Activated naive CD4-positive, alpha-beta T cell treated with anti-CD3 and anti-CD28 coated beads, Interleukin-2, amount 50 U/mL, for 24 hours (primary cell): ENCODE data around the gene ST7L.
"Not testable (repeated sequence)": the region's sequence is repeated elsewhere in the genome, so short reads cannot be mapped to it uniquely, and the experiment has no call there.

ENCODE experiments used
- H3K27ac Mint-ChIP-seq: one replicate; pipeline ENCODE4 v1.8.0; 2021; ENCODE audit warnings: mild to moderate bottlenecking, mixed read lengths
- H3K27me3 Mint-ChIP-seq: one replicate; pipeline ENCODE4 v1.8.0; 2021; ENCODE audit warnings: mixed read lengths
- H3K36me3 Mint-ChIP-seq: one replicate; pipeline ENCODE4 v1.8.0; 2021; ENCODE audit warnings: mixed read lengths
- H3K4me1 Mint-ChIP-seq: one replicate; pipeline ENCODE4 v1.8.0; 2021; ENCODE audit warnings: mixed read lengths
- H3K4me3 Mint-ChIP-seq: one replicate; pipeline ENCODE4 v1.8.0; 2021; ENCODE audit warnings: mild to moderate bottlenecking, mixed read lengths
- H3K9me3 Mint-ChIP-seq: one replicate; pipeline ENCODE4 v1.8.0; 2021; ENCODE audit warnings: mixed read lengths

The ST7L gene, protein sequence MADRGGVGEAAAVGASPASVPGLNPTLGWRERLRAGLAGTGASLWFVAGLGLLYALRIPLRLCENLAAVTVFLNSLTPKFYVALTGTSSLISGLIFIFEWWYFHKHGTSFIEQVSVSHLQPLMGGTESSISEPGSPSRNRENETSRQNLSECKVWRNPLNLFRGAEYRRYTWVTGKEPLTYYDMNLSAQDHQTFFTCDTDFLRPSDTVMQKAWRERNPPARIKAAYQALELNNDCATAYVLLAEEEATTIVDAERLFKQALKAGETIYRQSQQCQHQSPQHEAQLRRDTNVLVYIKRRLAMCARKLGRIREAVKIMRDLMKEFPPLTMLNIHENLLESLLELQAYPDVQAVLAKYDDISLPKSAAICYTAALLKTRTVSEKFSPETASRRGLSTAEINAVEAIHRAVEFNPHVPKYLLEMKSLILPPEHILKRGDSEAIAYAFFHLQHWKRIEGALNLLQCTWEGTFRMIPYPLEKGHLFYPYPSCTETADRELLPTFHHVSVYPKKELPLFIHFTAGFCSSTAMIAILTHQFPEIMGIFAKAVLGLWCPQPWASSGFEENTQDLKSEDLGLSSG

DNA sequence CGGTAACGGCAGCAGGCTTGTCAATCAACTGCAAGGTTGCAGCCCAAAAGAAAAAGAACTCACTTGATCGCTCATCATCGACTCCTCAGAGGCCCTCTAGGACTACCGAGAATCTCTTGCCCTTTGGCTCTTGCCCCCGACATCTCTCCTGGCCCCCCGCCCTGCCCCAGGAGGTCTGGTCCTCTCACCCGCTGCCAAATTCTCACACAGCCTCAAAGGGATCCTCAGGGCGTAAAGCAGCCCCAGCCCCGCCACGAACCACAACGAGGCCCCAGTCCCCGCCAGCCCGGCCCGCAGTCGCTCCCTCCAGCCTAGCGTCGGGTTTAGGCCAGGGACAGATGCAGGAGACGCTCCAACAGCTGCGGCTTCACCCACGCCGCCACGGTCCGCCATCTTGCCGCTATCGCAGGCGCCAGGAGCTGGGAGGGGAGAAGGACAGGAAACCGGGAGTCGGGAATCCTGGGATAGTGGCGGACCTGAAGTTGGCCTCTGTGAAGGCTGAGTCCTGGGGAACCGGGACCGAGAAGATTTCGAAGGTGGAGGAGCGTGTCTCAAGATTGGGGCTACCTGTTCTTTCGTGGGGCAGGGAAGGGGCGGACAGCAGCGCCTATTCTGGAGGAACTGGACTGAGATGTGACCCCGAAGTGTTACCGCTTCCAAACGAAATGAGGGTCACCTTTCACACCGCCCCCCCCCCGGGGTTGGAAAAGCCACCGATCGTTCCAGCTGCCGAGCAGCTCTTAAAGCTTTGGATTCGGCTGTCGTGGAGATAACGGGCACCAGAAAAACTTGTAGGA is at the start of gene ST7L:
TSS of gene ST7L (minus strand) at position 421 of the 797 bp plus-strand sequence. CDS start at position 393, 28 bp downstream.
- Mint-ChIP-seq H3K27me3 (no peaks in the 10 kb centered on the region), H3K36me3 (peaks cover 10% of the 10 kb centered on the region), H3K4me3 (peak within 1 kb of the TSS; percentile 99), H3K27ac (peak within 1 kb of the TSS; percentile 100), H3K9me3 (no peaks in the 10 kb centered on the region), H3K4me1 (peaks cover 36% of the 10 kb centered on the region)

DNA sequence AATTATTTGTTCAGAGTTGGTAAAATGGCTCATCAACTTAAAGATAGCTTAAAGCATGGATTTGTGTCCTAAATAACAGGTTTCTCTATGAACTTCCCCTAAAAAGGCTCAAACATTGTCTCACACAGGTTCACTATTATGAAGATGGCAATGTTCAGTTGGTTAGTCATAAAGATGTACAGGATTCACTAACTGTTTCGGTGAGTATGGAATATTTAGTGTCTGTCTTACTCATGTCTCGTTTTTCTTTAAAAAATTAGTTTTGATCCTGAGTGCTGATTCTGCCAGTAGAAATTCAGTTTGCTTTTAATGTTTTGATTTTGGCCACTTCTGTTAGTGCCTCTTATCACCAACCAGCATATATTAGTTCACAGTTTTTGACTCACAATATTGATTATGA is 48.0 kb upstream of the ST7L start:
- Mint-ChIP-seq H3K27ac (peak overlapping the region; percentile 91), H3K36me3 (peaks cover 40% of the 10 kb centered on the region), H3K9me3 (no peaks in the 10 kb centered on the region), H3K4me1 (peaks cover 30% of the 10 kb centered on the region), H3K27me3 (no peaks in the 10 kb centered on the region), H3K4me3 (no peak overlapping the region)

DNA sequence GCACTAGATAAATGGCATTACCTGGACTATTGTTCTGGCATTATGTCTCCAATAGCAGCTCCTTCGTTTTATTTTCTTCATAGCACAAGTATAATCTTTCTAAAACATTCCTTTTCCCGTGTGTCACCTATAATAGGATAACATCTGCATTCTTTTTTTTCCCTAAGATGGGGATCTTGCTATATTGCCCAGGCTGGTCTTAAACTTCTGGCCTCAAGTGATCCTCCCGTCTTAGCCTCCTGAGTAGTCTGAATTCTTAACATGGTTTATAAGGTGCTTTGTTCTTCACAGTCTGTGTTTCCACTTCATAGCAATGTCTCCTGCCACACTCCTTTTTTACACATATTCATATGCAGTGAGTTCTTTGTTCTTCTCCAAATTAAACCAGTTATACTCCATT is 46.9 kb upstream of the ST7L start:
- peak overlapping the region; percentile 59 for H3K27ac Mint-ChIP-seq
- no peaks in the 10 kb centered on the region for H3K27me3 Mint-ChIP-seq
- H3K4me3 Mint-ChIP-seq, result no peak overlapping the region
- peaks cover 40% of the 10 kb centered on the region for H3K36me3 Mint-ChIP-seq
- H3K9me3 Mint-ChIP-seq, result no peaks in the 10 kb centered on the region
- H3K4me1 Mint-ChIP-seq, result peaks cover 30% of the 10 kb centered on the region

DNA sequence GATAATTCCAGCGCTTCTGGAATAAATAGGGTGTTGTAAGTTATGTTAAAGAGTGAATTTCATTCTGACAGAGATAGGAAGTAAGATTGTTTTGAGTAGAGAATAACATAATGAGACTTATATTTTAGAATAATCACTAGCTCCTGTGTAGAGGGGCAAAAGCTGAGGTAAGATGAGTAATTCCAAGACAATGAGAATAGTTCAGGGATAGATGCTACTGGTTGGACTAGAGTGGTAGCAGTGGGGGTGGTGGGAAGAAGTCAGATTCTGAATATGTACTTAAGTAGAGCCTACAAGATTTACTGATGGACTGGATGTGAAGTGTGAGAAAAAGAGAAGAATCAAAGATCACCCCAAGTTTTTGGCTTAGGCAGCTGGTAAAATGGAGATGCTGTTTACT is 32.3 kb upstream of the ST7L start:
- Mint-ChIP-seq H3K4me1 (peaks cover 36% of the 10 kb centered on the region), H3K9me3 (no peaks in the 10 kb centered on the region), H3K27me3 (no peaks in the 10 kb centered on the region), H3K4me3 (no peak overlapping the region), H3K27ac (peak overlapping the region; percentile 81), H3K36me3 (peaks cover 23% of the 10 kb centered on the region)

DNA sequence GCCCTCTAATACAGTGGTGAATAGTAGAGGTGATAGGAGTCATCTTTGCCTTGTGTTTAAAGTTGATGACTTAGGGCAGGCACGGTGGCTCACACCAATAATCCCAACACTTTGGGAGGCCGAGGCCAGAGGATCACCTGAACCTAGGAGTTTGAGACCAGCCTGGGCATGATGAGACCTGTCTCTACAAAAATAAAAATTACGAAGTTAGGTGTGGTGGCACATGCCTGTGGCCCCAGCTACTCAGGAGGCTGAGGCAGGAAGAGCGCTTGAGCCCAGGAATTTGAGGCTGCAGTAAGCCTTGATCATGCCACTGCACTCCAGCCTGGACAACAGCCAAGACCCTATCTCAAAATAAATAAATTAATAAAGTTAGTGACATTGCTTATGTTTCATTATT is 27.3 kb upstream of the ST7L start:
- Mint-ChIP-seq H3K27me3 (no peaks in the 10 kb centered on the region), H3K4me1 (peaks cover 60% of the 10 kb centered on the region), H3K27ac (peak overlapping the region; percentile 17), H3K4me3 (no peak overlapping the region), H3K9me3 (no peaks in the 10 kb centered on the region), H3K36me3 (peaks cover 26% of the 10 kb centered on the region)

DNA sequence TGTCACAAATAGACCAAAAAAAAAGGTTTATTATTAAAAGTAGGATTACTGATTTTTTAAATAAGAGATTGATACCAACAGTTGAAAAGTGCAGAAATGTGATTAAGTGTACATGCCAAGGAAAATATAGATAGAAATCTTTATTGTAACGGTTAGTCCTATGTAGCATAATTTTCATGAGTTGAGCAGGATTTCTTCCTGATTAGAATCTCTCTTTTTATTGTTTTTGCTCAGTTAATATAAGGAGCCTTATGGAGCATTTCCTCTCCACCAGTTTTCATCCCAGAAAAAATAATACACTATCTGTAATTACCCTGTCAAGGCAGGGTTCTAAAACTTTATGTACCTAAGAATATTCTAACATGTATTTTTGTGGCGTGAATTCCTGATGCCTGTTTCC is 24.1 kb upstream of the ST7L start:
- Mint-ChIP-seq H3K36me3 (peaks cover 15% of the 10 kb centered on the region), H3K27me3 (no peaks in the 10 kb centered on the region), H3K27ac (no peak overlapping the region), H3K4me3 (no peak overlapping the region), H3K9me3 (no peaks in the 10 kb centered on the region), H3K4me1 (peaks cover 46% of the 10 kb centered on the region)

DNA sequence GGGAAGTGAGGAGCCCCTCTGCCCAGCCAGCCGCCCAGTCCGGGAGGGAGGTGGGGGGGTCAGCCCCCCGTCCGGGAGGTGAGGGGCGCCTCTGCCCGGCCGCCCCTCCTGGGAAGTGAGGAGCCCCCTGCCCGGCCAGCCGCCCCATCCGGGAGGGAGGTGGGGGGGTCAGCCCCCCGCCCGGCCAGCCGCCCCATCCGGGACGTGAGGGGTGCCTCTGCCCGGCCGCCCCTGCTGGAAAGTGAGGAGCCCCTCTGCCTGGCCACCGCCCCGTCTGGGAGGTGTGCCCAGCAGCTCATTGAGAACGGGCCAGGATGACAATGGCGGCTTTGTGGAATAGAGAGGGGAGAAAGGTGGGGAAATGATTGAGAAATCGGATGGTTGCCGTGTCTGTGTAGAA is 21.5 kb upstream of the ST7L start:
- H3K27ac Mint-ChIP-seq, H3K27me3 Mint-ChIP-seq, H3K4me3 Mint-ChIP-seq, H3K9me3 Mint-ChIP-seq, H3K36me3 Mint-ChIP-seq: not testable (repeated sequence)
- H3K4me1 Mint-ChIP-seq, result peaks cover 54% of the 10 kb centered on the region

DNA sequence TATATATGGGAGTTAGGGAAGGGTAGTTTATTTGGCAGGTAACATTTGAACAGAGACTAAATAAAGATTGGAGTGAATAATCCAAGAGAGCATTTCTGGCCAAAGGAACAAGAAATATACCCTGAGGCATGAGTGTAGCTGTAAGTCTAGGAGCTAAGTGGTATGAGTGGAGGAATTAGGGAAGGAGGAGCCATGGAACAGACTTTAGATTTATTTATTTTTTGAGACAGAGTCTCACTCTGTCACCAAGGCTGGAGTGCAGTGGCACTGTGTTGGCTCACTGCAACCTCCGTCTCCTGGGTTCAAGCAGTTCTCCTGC is 19.1 kb upstream of the ST7L start:
- Mint-ChIP-seq H3K4me3 (no peak overlapping the region), H3K27me3 (no peaks in the 10 kb centered on the region), H3K36me3 (peaks cover 15% of the 10 kb centered on the region), H3K4me1 (peaks cover 59% of the 10 kb centered on the region), H3K27ac (peak overlapping the region; percentile 69), H3K9me3 (no peaks in the 10 kb centered on the region)

DNA sequence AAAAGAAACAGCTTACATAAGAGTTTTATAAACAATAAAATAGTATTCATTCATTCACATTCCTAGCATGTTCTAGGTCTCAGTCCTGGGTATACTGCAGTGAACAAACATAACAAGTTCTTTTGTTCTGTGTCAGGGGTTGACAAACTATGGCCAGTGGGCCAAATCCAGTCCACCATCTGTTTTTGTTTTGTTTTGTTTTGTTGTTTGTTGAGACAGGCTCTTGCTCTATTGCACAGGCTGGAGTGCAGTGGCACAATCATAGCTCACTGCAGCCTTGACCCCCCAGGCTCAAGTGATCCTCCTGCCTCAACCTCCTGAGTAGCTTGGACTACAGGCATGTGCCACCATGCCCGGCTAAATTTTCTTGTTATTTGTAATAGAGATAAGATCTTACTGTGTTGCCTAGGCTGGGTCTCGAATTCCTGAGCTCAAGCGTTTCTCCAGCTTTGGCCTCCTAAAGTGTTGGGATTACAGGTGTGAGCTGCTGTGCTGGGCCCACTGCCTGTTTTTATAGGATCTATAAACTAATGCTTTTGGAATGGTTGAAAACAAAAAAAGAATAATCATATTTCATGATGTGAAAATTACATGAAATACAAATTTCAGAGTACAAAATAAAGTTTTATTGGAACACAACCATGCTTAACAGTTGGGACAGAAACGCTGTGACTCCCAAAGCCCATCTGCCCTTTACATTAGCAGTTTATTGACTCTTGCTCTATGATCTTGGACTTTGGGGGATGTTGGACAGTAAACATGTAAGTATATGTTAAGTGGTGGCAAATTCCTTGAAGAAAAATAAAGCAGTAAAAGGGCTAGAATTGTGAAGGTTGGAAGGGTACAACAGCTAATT is 18.5 kb upstream of the ST7L start:
- H3K27ac Mint-ChIP-seq, result peak overlapping the region; percentile 69
- no peaks in the 10 kb centered on the region for H3K27me3 Mint-ChIP-seq
- no peaks in the 10 kb centered on the region for H3K9me3 Mint-ChIP-seq
- H3K4me3 Mint-ChIP-seq, result peak overlapping the region; percentile 49
- peaks cover 61% of the 10 kb centered on the region for H3K4me1 Mint-ChIP-seq
- peaks cover 17% of the 10 kb centered on the region for H3K36me3 Mint-ChIP-seq

DNA sequence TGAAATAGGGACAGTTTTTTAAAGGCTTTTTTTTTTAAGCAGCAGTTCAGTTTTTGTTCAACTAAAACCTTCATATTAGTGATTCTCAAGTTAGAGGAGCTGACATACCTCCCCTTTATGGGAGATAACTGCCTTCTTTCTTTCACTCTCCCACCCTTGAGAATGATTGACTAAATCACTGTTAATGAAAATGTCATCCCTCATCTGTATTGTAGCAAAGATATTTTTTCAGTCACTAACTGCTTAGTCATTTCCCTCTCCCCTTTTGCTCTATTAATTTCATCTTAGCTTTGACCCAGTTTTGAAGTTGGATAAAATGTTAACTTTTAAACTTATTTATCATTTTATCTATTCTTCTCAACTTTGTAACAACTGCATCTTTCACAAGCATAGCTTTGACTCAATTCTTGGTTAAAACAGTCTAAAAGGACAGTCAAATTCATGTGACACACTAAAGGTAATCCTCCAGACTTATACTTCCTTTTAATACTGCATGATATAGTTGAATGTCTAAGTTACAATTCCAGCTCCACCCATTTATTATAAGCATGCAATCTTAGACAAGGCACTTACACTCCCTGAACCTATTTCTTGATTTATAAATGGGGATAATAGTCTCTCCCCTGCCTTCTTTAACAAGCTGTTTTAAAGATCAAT is 17.8 kb upstream of the ST7L start:
- H3K36me3 Mint-ChIP-seq, result peaks cover 19% of the 10 kb centered on the region
- peak overlapping the region; percentile 62 for H3K27ac Mint-ChIP-seq
- no peaks in the 10 kb centered on the region for H3K27me3 Mint-ChIP-seq
- no peaks in the 10 kb centered on the region for H3K9me3 Mint-ChIP-seq
- H3K4me1 Mint-ChIP-seq, result peaks cover 62% of the 10 kb centered on the region
- H3K4me3 Mint-ChIP-seq, result peak overlapping the region; percentile 49

DNA sequence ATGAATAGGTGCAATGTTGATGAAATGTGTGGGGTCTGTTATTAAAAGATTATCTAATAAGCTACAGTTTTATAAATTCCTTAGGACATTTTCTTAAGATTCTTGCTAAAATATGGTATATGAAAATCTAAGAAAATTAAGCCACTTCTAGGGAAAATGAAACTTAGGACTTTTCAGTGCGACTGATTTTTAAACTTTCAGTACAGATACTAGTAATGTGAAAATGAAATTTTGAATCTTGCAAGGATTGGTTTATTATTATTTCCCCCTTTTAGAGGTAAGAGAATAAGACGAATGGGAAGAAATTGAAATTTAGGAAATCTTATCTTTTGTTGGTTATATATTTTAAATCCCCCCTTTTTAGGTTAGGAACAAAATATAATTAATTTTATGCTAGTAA is 17.1 kb upstream of the ST7L start:
- Mint-ChIP-seq H3K9me3 (no peaks in the 10 kb centered on the region), H3K27ac (peak overlapping the region; percentile 41), H3K36me3 (peaks cover 22% of the 10 kb centered on the region), H3K27me3 (no peaks in the 10 kb centered on the region), H3K4me1 (peaks cover 68% of the 10 kb centered on the region), H3K4me3 (peak overlapping the region; percentile 55)

DNA sequence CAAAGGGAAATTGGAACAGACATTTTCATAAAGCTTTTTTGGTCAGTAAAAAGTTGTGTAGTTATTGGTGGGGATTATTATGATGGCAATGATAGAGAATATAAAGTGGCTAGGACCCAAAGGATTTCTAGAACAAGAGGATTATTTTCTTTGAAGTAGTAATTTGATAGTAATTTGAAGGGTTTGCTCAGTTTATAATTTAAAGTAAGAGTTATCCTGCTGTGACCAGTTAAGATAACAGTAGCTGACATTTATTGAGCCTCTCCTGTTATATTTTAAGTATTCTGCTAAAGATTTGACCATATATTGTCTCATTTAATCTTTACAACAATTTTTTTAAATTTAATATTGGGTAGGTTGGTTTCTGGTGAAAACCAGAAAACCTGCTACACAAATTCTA is 15.4 kb upstream of the ST7L start:
- peak overlapping the region; percentile 62 for H3K27ac Mint-ChIP-seq
- no peak overlapping the region for H3K4me3 Mint-ChIP-seq
- peaks cover 30% of the 10 kb centered on the region for H3K36me3 Mint-ChIP-seq

DNA sequence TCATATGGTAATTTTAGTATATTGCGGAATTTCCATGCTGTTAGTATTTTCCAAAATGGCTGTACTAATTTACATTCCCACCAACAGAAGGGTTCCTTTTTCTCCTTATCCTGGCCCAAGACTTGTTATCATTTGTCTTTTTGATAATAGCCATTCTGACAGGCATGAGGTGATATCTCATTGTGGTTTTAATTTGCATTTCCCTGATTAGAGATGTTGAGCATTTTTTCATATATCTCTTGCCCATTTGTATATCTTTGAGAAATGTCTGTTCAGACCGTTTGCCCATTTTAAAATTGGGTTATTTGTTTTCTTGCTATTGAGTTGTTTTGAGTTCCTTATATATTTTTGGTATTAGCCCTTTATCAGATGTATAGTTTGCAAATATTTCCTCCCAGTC is 14.7 kb upstream of the ST7L start:
- Mint-ChIP-seq H3K36me3 (peaks cover 35% of the 10 kb centered on the region), H3K4me1 (peaks cover 85% of the 10 kb centered on the region), H3K9me3 (no peaks in the 10 kb centered on the region), H3K4me3 (peak overlapping the region; percentile 49), H3K27ac (peak overlapping the region; percentile 62), H3K27me3 (no peaks in the 10 kb centered on the region)

More for the DNA sequence above, 15.4 kb upstream of the ST7L start:
- Mint-ChIP-seq H3K4me1 (peaks cover 80% of the 10 kb centered on the region), H3K9me3 (no peaks in the 10 kb centered on the region), H3K27me3 (no peaks in the 10 kb centered on the region)

DNA sequence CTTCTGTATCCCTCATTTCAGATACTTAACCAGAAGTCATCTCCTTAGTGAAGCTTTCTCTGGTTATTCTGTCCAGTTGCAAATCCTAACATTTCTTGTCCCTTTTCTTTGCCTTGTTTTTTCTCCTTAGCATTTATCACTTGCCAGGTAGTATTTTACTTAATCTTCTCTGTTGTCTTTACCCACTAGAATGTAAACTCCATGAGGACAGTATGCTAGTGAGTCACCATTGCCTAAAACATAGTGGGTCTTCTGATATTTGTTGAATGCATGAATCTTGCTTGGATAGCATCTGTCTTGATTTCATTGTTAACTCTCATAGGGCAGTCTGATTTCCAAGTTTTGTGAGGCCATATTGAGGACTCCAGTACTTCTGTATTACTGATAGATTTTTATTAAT is 10.3 kb upstream of the ST7L start:
- Mint-ChIP-seq H3K4me3 (peak overlapping the region; percentile 4), H3K27ac (peak overlapping the region; percentile 48), H3K9me3 (no peaks in the 10 kb centered on the region), H3K4me1 (peaks cover 92% of the 10 kb centered on the region), H3K36me3 (peaks cover 40% of the 10 kb centered on the region), H3K27me3 (no peaks in the 10 kb centered on the region)

DNA sequence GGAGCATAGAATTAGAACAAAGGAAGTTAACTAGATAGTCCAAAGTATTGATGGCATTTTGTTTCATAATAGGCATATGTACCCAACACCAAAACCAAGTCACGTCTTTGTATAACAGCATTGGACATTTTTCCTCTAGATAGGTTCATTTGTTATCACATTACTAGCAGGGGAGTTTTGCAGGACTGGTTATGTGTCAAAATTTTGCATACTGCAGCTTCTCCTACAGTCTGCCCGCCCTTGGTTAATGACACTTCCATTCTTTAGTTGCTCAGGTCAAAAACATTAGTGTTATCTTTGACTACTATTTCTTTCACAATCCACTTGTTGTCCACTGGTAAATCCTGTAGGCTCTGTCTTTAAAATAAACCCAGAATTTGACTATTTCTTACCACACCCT is 9.6 kb upstream of the ST7L start:
- Mint-ChIP-seq H3K36me3 (peaks cover 35% of the 10 kb centered on the region), H3K4me1 (peaks cover 89% of the 10 kb centered on the region), H3K27ac (peak overlapping the region; percentile 48), H3K4me3 (peak overlapping the region; percentile 49), H3K9me3 (no peaks in the 10 kb centered on the region), H3K27me3 (no peaks in the 10 kb centered on the region)
